GM23338 (cell line): ENCODE data around the gene STARD13. TPM values are rescaled to one million over a fixed set of nuclear protein-coding genes. Genes with fewer than 3 reads are reported as not detected.

Source experiments
- ATAC-seq: fragments of 200-7000 bp; cut with Tn5 transposase; 3 replicates; pipeline ENCODE4 v1.9.1; 2020
- DNase-seq: peaks from one replicate; pipeline ENCODE4 v3.0.0-alpha.2; 2015; ENCODE audit warnings: low spot score
- H2AFZ ChIP-seq: fragments of 200-600 bp; sonication (generic); 2 replicates; pipeline ENCODE4 v1.8.0; 2016; ENCODE audit warnings: antibody characterized with exemption, mild to moderate bottlenecking, moderate library complexity
- H3F3A ChIP-seq: fragments of 200-600 bp; sonication (generic); replicated peaks from 2 replicates; pipeline ENCODE4 v1.8.0; 2017; ENCODE audit warnings: antibody characterized with exemption, mixed run types, low read depth
- H3K27ac ChIP-seq: fragments of 200-600 bp; sonication (generic); 2 replicates; pipeline ENCODE4 v1.6.1; 2016; ENCODE audit warnings: low read depth
- H3K27me3 ChIP-seq: fragments of 200-600 bp; sonication (generic); 2 replicates; pipeline ENCODE4 v1.8.0; 2016; ENCODE audit warnings: mild to moderate bottlenecking, mixed run types, moderate library complexity; ENCODE audit not compliant: insufficient read depth
- H3K36me3 ChIP-seq: fragments of 200-600 bp; sonication (generic); 2 replicates; pipeline ENCODE4 v1.8.0; 2016; ENCODE audit warnings: mild to moderate bottlenecking; ENCODE audit not compliant: insufficient read depth
- H3K4me1 ChIP-seq: fragments of 200-600 bp; sonication (generic); 2 replicates; pipeline ENCODE4 v1.8.0; 2016; ENCODE audit warnings: mild to moderate bottlenecking, moderate library complexity; ENCODE audit not compliant: insufficient read depth
- H3K4me2 ChIP-seq: fragments of 200-600 bp; sonication (generic); 2 replicates; pipeline ENCODE4 v1.7.1; 2017; ENCODE audit warnings: mixed run types
- H3K4me3 ChIP-seq: fragments of 200-600 bp; sonication (generic); 2 replicates; pipeline ENCODE4 v1.6.1; 2016; ENCODE audit warnings: mixed run types
- H3K79me2 ChIP-seq: fragments of 200-600 bp; sonication (generic); replicated peaks from 2 replicates; pipeline ENCODE4 v1.8.0; 2017; ENCODE audit warnings: mild to moderate bottlenecking; ENCODE audit not compliant: insufficient read depth
- H3K9me2 ChIP-seq: fragments of 200-600 bp; sonication (generic); 2 replicates; pipeline ENCODE4 v1.8.0; 2017; ENCODE audit not compliant: insufficient read depth
- H4K20me1 ChIP-seq: fragments of 200-600 bp; sonication (generic); replicated peaks from 2 replicates; pipeline ENCODE4 v1.8.0; 2017; ENCODE audit warnings: mild to moderate bottlenecking; ENCODE audit not compliant: insufficient read depth
- H3K27ac Mint-ChIP-seq: 2 replicates; pipeline ENCODE4 v1.8.0; 2020; ENCODE audit warnings: inconsistent platforms, mild to moderate bottlenecking, moderate library complexity, mixed read lengths
- H3K27me3 Mint-ChIP-seq: 3 replicates; pipeline ENCODE4 v1.8.0; 2022; ENCODE audit warnings: low read depth, mild to moderate bottlenecking, moderate library complexity, mixed read lengths, inconsistent platforms; ENCODE audit not compliant: insufficient read depth, poor library complexity
- H3K36me3 Mint-ChIP-seq: 3 replicates; pipeline ENCODE4 v1.8.0; 2021; ENCODE audit warnings: low read depth, mild to moderate bottlenecking, inconsistent platforms, moderate library complexity, mixed read lengths
- H3K4me1 Mint-ChIP-seq: 3 replicates; pipeline ENCODE4 v1.8.0; 2020; ENCODE audit warnings: mild to moderate bottlenecking, inconsistent platforms, mixed read lengths
- H3K4me3 Mint-ChIP-seq: 3 replicates; pipeline ENCODE4 v1.8.0; 2021; ENCODE audit warnings: moderate library complexity, mild to moderate bottlenecking, inconsistent platforms, mixed read lengths
- H3K9me3 Mint-ChIP-seq: 3 replicates; pipeline ENCODE4 v1.8.0; 2020; ENCODE audit warnings: moderate library complexity, mild to moderate bottlenecking, inconsistent platforms, mixed read lengths
- ETS1 ChIP-seq: IDR thresholded peaks from 2 replicates; pipeline ENCODE4 v1.6.1; 2016; ENCODE audit warnings: antibody characterized with exemption
- EZH2 ChIP-seq: fragments of 200-600 bp; sonication (generic); IDR thresholded peaks from one replicate; pipeline ENCODE4 v1.8.0; 2017; ENCODE audit warnings: antibody characterized with exemption, mild to moderate bottlenecking, low read depth; ENCODE audit not compliant: unreplicated experiment
- EZH2phosphoT487 ChIP-seq: fragments of 200-600 bp; sonication (generic); IDR thresholded peaks from one replicate; pipeline ENCODE4 v1.8.1; 2018; ENCODE audit warnings: antibody characterized with exemption; ENCODE audit not compliant: unreplicated experiment
- JUNB ChIP-seq: IDR thresholded peaks from one replicate; pipeline ENCODE4 v1.6.1; 2016; ENCODE audit warnings: antibody characterized with exemption; ENCODE audit not compliant: unreplicated experiment
- NANOG ChIP-seq: IDR thresholded peaks from 2 replicates; pipeline ENCODE4 v1.6.1; 2016; ENCODE audit warnings: antibody characterized with exemption, borderline replicate concordance
- POLR2AphosphoS5 ChIP-seq: IDR thresholded peaks from 2 replicates; pipeline ENCODE4 v1.6.1; 2016; ENCODE audit warnings: antibody characterized with exemption, low read depth
- REST ChIP-seq: IDR thresholded peaks from one replicate; pipeline ENCODE4 v1.6.1; 2018; ENCODE audit warnings: antibody characterized with exemption; ENCODE audit not compliant: unreplicated experiment
- STAT1 ChIP-seq: IDR thresholded peaks from one replicate; pipeline ENCODE4 v1.6.1; 2016; ENCODE audit warnings: antibody characterized with exemption; ENCODE audit not compliant: unreplicated experiment
- ZNF331 ChIP-seq: fragments of 250-450 bp; sonication (Bioruptor Pico); IDR thresholded peaks from 2 replicates; pipeline ENCODE4 v1.5.0; 2020; ENCODE audit warnings: low read depth, mild to moderate bottlenecking, moderate library complexity
- ZNF462 ChIP-seq: fragments of 250-450 bp; sonication (Bioruptor Pico); IDR thresholded peaks from 2 replicates; pipeline ENCODE4 v1.5.0; 2020; ENCODE audit warnings: mild to moderate bottlenecking, moderate library complexity
- polyA plus RNA-seq: library from polyadenylated mRNA; unstranded; fragments of >200 nt; fragmentation: Nextera tagmentation; extraction: Ambion mirVana; gene quantifications from 2 replicates; pipeline ENCODE4 v1.2.1, GENCODE V29; 2016
- total RNA-seq: library from RNA; depleted of rRNA; stranded (reverse); fragments of >200 nt; shearing (Covaris generic); gene quantifications from 2 replicates; pipeline ENCODE4 v1.2.3, GENCODE V29; 2014

Gene STARD13
- total and polyA plus RNA-seq, 2 experiments from 2014 or later, result 3.2 to 5.2 TPM

GRCh38 chr13:33277037-33277740 lies 8.4 kb downstream of the STARD13 start:
- Histone ChIP-seq H2AFZ (no peak overlapping the region), H3K27ac (no peak overlapping the region), H3K9me2 (0 out of 2 replicates have a peak, but pooled peaks cover 8% of the 10 kb centered on the region), H3K79me2 (no peaks in the 10 kb centered on the region), H3K27me3 (no peaks in the 10 kb centered on the region), H3K4me1 (0 out of 2 replicates have a peak, but pooled peaks cover 6% of the 10 kb centered on the region), H3F3A (no peaks in the 10 kb centered on the region), H3K4me3 (no peak overlapping the region), H3K4me2 (no peak overlapping the region), H4K20me1 (no peaks in the 10 kb centered on the region), H3K36me3 (no peaks in the 10 kb centered on the region)
- Mint-ChIP-seq H3K4me1 (peaks cover 22% of the 10 kb centered on the region; the same call in 2 of the 3 replicates), H3K27ac (no peak overlapping the region), H3K4me3 (no peak overlapping the region), H3K36me3 (no peaks in the 10 kb centered on the region), H3K27me3 (peaks cover 2% of the 10 kb centered on the region), H3K9me3 (no peaks in the 10 kb centered on the region)
- ATAC-seq (no peak), DNase-seq (no peak)
- TF ChIP-seq EZH2phosphoT487, result no peak
- no peak for TF ChIP-seq ZNF331 (CRISPR knock-in tag)
- TF ChIP-seq STAT1, result no peak
- TF ChIP-seq JUNB, result no peak

- Histone ChIP-seq H3K36me3 (no peaks in the 10 kb centered on the region), H3K4me1 (0 out of 2 replicates have a peak, but pooled peaks cover 6% of the 10 kb centered on the region), H3K4me2 (no peak overlapping the region), H3K27ac (no peak overlapping the region), H3K79me2 (no peaks in the 10 kb centered on the region), H3F3A (no peaks in the 10 kb centered on the region), H3K27me3 (no peaks in the 10 kb centered on the region), H2AFZ (no peak overlapping the region), H4K20me1 (no peaks in the 10 kb centered on the region), H3K4me3 (no peak overlapping the region), H3K9me2 (peaks cover 8% of the 10 kb centered on the region; the same call in 1 of the 2 replicates)
- no peak overlapping the region for H3K27ac Mint-ChIP-seq
- no peaks in the 10 kb centered on the region for H3K36me3 Mint-ChIP-seq
- ATAC-seq (no peak), DNase-seq (peak; percentile 52)
- no peak overlapping the region for H3K4me3 Mint-ChIP-seq
- H3K9me3 Mint-ChIP-seq, result no peaks in the 10 kb centered on the region
- peaks cover 2% of the 10 kb centered on the region for H3K27me3 Mint-ChIP-seq
- H3K4me1 Mint-ChIP-seq, result peaks cover 22% of the 10 kb centered on the region; the same call in 2 of the 3 replicates
- no peak for TF ChIP-seq STAT1
- TF ChIP-seq EZH2, result no peak
- no peak for TF ChIP-seq ETS1
- TF ChIP-seq REST, result no peak
- TF ChIP-seq POLR2AphosphoS5, result no peak
- no peak for TF ChIP-seq NANOG
- no peak for TF ChIP-seq EZH2phosphoT487
- no peak for TF ChIP-seq JUNB
- no peak for TF ChIP-seq ZNF462 (CRISPR knock-in tag)
These were observed 9.0 kb downstream of the STARD13 start for GRCh38 chr13:33276570-33276969.
